ES-I3 (cell line): Measurements from ENCODE around the gene SYTL1.

Experiments
- H3K36me3 ChIP-seq: 2 replicates; pipeline ENCODE4 v1.6.1; 2013; ENCODE audit warnings: mild to moderate bottlenecking, low read length, control low read depth, moderate library complexity; ENCODE audit not compliant: insufficient read depth
- H3K4me1 ChIP-seq: 2 replicates; pipeline ENCODE4 v1.6.1; 2013; ENCODE audit warnings: mild to moderate bottlenecking, control low read depth, low read length; ENCODE audit not compliant: insufficient read depth
- H3K9ac ChIP-seq: 2 replicates; pipeline ENCODE4 v1.6.1; 2013; ENCODE audit warnings: low read depth, mild to moderate bottlenecking, low read length, moderate library complexity
- H3K9me3 ChIP-seq: 2 replicates; pipeline ENCODE4 v1.6.1; 2013; ENCODE audit warnings: mild to moderate bottlenecking, low read length, moderate library complexity; ENCODE audit not compliant: control insufficient read depth, insufficient read depth

Gene SYTL1

DNA sequence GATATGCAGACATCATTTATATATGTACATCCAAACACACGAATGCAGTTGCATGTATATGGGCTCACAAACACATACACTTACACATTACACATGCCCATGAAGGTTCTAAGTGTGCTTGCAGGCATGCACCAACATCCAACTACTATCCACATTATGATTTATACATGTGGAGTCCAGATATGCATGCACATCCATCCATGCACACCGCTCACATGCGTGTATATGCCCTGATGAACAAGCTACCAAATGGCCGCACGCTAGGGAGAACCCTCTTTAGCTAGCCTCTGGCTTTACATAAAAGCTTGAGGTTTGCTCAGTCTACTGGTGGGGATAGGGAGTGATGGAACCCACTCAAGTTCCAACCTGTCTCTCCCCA is 59.1 kb downstream of the SYTL1 start:
- H3K9ac ChIP-seq, result no peak overlapping the region
- peaks cover 56% of the 10 kb centered on the region for H3K4me1 ChIP-seq
- no peaks in the 10 kb centered on the region for H3K9me3 ChIP-seq
- H3K36me3 ChIP-seq, result no peaks in the 10 kb centered on the region

DNA sequence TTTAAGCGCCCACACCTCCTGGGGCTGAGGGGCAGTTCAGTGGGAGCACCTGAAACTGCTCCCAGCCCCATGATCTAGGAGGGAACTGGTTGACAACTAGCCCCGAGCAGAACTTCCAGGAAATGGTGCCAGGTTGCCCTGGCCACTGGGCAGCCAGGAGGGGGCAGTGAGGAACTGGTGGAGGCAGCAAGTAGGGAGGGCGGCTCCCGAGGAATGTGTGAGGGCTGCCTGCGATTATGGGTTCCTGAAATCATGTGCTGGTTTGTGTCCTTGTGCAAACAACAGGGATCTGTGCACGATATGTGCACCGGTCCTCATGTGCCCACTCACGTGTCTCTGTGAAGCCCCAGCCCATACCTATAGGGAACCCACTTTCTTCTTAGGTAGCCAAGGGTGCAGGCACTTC is 60.5 kb downstream of the SYTL1 start:
- H3K4me1 ChIP-seq, result peaks cover 59% of the 10 kb centered on the region
- no peak overlapping the region for H3K9ac ChIP-seq
- no peaks in the 10 kb centered on the region for H3K36me3 ChIP-seq
- no peaks in the 10 kb centered on the region for H3K9me3 ChIP-seq

DNA sequence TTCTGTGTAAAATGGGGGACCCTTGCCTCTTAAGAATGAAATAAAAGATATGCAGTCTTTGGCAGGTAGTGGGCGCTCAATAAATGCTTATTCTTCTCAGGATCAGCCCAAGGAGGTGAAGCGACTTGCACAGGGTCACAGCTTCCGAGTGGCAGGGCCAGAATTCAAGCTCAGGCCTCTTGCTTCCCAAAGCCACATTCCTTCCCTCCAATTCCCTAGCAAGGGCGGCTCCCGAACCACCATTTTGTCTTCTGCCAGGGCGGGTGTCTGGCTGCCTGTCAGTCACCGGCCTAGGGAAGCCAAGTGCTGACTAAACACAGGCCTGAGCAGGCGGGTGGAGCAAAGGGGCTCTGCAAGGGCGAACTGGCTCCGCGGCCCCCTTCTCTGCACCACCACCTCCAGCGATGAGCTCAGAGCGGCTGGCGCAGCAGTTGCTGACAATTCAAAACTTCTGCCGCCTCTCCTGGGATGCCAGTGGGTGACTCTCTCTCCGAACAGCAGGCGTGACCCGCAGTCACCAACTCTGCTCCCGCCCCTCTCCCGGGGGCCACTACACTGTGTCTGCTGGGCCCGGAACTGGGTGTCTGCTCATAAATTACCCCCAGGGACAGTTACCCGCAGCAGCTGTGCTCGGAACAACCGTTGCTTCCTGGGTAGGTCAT is 61.4 kb downstream of the SYTL1 start:
- peaks cover 3% of the 10 kb centered on the region; the same call in 1 of the 2 replicates for H3K36me3 ChIP-seq
- H3K4me1 ChIP-seq, result peaks cover 55% of the 10 kb centered on the region
- H3K9ac ChIP-seq, result no peak overlapping the region
- H3K9me3 ChIP-seq, result no peaks in the 10 kb centered on the region
